Measurements from ENCODE around the gene CEP76. TPM values are rescaled to one million over a fixed set of nuclear protein-coding genes. Genes with fewer than 3 reads are reported as not detected.

Gene CEP76
- total and polyA plus RNA-seq, 2 experiments from 2014 or later: 11.2 to 25.9 TPM

- no peak for TF ChIP-seq ZNF331 (CRISPR knock-in tag; IDR thresholded peaks at IDR 0.05; ENCODE audit: low read depth)
Observed at GRCh38 chr18:12726331-12726730, 23.8 kb upstream of the CEP76 start (continued).

- Histone ChIP-seq H3K27me3 (ENCODE audit: insufficient read depth) (no peaks in the 10 kb centered on the region), H4K20me1 (replicated peaks; ENCODE audit: insufficient read depth) (peaks cover 5% of the 10 kb centered on the region), H3K79me2 (replicated peaks; ENCODE audit: insufficient read depth) (no peaks in the 10 kb centered on the region), H3K4me1 (ENCODE audit: insufficient read depth) (peaks cover 12% of the 10 kb centered on the region; the same call in 1 of the 2 replicates), H2AFZ (no peak overlapping the region), H3K36me3 (ENCODE audit: insufficient read depth) (peaks cover 30% of the 10 kb centered on the region), H3K4me2 (no peak overlapping the region), H3K27ac (ENCODE audit: low read depth) (no peak overlapping the region), H3K9me2 (ENCODE audit: insufficient read depth) (no peaks in the 10 kb centered on the region), H3F3A (replicated peaks; ENCODE audit: low read depth) (no peaks in the 10 kb centered on the region; the same call in 1 of the 2 replicates), H3K4me3 (no peak overlapping the region)
- TF ChIP-seq REST (IDR thresholded peaks at IDR 0.05; ENCODE audit: unreplicated experiment): no peak
- TF ChIP-seq CTCF (conservative IDR thresholded peaks at IDR 0.05; ENCODE audit: low read depth in 2 of 2): no peak
- no peak for TF ChIP-seq POLR2AphosphoS5 (IDR thresholded peaks at IDR 0.05; ENCODE audit: low read depth)
- no peak for TF ChIP-seq EZH2 (IDR thresholded peaks at IDR 0.05; ENCODE audit: low read depth, unreplicated experiment)
- no peak for TF ChIP-seq ZNF114 (CRISPR knock-in tag; IDR thresholded peaks at IDR 0.05)
- no peak for TF ChIP-seq ETS1 (IDR thresholded peaks at IDR 0.05)
- TF ChIP-seq STAT1 (IDR thresholded peaks at IDR 0.05; ENCODE audit: unreplicated experiment): no peak
- no peak for TF ChIP-seq ZNF331 (CRISPR knock-in tag; IDR thresholded peaks at IDR 0.05; ENCODE audit: low read depth)
- TF ChIP-seq EZH2phosphoT487 (IDR thresholded peaks at IDR 0.05; ENCODE audit: unreplicated experiment): no peak
- no peak for TF ChIP-seq ZNF462 (CRISPR knock-in tag; IDR thresholded peaks at IDR 0.05)
- no peak for TF ChIP-seq NANOG (IDR thresholded peaks at IDR 0.05; ENCODE audit: borderline replicate concordance)
- peaks cover 57% of the 10 kb centered on the region for H3K36me3 Mint-ChIP-seq (ENCODE audit: low read depth)
- DNase-seq (ENCODE audit: low spot score) (no peak), ATAC-seq (no peak)
- peaks cover 8% of the 10 kb centered on the region for H3K4me1 Mint-ChIP-seq
- H3K4me3 Mint-ChIP-seq: no peak overlapping the region
- H3K9me3 Mint-ChIP-seq: peaks cover 4% of the 10 kb centered on the region; the same call in 2 of the 3 replicates
- H3K27ac Mint-ChIP-seq: no peak overlapping the region
- no peaks in the 10 kb centered on the region for H3K27me3 Mint-ChIP-seq (ENCODE audit: insufficient read depth, low read depth, poor library complexity)
Observed at GRCh38 chr18:12722731-12723130, 20.2 kb upstream of the CEP76 start.
